Erythroblast (primary cell): ENCODE data around the gene ZBTB47.

Experiments used
- DNase-seq, 2 experiments: peaks; one replicate each; lab custom pipeline; 2025; lab: John Stamatoyannopoulos, UW
- GATA1 ChIP-seq: IDR thresholded peaks from 2 replicates; pipeline ENCODE4 v1.6.1; 2011; ENCODE audit warnings: low read depth, mild to moderate bottlenecking, control low read depth, low read length, moderate library complexity
- POLR2A ChIP-seq: IDR thresholded peaks from 2 replicates; pipeline ENCODE4 v1.6.1; 2011; ENCODE audit warnings: mild to moderate bottlenecking, low read length

The ZBTB47 gene

GRCh38 chr3:42688487-42689420 is 35.3 kb downstream of the ZBTB47 start:
- no peak for DNase-seq
- no peak for TF ChIP-seq POLR2A
- TF ChIP-seq GATA1 = no peak

DNA sequence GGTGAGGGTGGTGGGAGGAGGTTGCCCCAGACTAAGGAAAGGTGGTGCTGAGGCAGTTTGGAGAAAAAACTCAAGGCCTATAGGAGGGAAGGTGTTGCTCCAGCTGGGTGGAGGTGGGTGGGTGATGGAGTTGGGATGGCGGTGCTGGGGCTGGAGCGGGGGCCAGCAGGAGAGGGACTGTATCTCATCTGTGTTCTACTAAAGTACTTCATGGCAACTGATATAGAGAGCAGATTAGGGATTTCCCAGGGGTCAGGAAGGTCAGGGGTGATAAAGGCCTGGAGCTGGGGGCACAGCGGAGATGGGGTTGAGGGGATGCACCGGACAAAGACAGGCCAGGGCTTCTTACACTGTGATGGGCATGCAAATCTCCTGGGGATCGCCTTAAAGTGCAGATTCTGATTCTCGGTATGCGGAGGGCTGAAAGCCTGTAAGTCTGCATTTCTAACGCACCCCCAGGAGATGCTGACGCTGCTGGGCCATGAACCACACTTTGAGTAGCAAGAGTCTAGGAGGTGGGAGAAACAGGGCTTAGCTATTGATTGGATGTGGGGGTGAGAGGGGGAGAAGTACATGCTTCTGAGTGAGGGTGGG is 36.0 kb downstream of the ZBTB47 start:
- TF ChIP-seq POLR2A (no peak), GATA1 (no peak)
- no peak for DNase-seq

DNA sequence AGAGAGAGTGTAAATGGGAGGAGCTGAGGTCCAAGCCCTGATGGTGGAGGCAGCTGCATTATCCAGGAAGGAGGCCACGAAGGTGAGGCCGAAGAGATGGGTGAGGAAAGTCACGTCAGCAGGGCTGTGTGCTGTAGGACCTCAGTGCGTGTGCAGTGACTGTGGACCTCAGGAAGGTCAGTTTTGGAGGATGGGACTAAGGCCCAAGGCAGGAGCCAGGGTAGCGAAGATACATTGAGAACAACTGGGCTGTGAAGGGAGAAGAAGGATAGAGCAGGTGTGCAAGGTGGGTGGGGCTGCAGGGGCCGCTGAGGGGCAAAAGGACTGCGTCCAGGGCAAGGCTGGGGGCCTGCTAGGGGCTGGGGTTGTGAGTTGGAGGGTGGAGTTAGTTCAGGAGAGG is 36.7 kb downstream of the ZBTB47 start:
- DNase-seq = no peak
- TF ChIP-seq GATA1 (no peak), POLR2A (no peak)

GRCh38 chr3:42690766-42691680 is 37.5 kb downstream of the ZBTB47 start:
- TF ChIP-seq GATA1 (no peak), POLR2A (no peak)
- no peak for DNase-seq

DNA sequence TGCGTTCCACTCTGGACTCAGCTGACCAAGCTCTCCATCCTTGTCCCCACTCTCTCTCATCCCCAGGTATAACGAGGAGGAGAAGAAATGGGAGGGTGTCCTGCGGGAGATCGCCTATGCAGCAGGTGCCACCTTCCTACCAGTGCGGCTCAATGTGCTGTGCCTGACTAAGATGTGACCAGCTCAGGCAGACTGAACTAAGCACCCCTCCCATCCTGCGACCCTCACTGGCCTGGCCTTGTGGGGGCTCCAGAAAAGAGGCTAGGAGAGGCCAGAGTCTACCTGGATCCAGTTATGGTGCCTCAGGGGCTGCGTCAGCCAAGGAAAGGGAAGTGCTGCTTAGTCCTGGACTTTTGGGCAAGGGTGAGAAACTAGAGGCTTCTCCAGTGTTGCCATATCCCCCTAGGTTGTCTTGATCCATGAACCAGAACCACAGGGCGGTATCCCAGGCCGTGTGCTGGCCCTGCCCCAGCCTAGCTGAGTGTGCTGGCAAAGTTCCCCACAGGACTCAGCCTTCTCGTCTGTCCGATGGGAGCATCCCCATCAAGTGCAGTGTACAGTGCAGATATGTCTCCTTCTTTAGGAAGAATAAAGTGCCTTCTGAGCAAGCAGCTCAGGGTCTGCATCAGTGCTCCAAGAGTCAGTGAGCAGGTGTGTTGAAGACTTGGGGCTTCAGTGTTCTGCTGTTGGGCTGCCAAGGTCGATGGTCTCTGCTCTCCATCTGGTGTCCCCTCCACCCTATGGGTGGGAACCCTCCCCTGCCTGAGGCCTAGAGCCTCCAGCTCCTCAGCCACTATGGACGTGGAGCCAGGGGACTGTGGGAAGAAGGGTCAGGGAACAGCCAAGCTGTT is 38.5 kb downstream of the ZBTB47 start:
- DNase-seq = no peak
- TF ChIP-seq GATA1 = no peak
- no peak for TF ChIP-seq POLR2A

DNA sequence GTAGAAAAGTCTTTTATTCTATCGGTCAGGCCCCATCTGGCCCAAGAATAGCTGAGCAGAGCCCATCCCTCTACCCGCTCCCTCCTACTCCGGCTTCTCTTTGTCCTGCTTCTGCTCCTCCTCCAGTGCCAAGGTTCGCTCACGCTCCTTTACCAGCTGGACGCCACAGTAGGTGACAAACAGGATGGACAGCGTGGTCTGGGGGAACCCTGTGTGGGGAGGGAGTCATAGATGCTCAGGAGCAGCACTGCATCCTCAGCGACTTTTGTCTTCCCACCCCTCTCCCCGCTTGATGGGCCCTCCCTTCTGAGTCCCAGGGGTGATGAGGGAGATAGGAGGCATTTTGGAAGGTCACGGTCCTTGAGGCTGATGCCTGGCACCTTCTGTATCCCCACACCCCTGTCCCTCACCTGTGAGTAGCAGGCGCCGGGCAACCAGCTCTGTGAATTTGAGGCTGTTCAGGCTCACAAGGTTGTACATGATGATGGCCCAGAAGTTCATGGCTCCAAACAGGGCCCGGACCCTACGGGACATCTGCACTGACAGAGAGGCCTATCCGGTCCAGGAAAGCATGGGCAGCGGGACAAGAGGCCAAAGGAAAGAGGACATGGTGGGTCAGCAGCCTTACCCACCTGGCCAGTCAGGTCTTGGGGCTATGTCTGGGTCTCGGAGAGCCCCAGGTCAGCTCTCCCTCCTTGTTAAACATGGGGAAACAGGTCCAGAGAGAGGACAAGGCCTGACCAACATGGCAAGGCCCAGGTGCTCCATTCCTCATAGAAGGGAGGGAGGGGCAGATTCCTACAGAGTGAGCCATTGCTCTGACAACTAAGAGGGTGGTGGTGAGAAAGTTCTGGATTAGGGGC is 39.4 kb downstream of the ZBTB47 start:
- DNase-seq = no peak
- TF ChIP-seq GATA1 = no peak
- no peak for TF ChIP-seq POLR2A

DNA sequence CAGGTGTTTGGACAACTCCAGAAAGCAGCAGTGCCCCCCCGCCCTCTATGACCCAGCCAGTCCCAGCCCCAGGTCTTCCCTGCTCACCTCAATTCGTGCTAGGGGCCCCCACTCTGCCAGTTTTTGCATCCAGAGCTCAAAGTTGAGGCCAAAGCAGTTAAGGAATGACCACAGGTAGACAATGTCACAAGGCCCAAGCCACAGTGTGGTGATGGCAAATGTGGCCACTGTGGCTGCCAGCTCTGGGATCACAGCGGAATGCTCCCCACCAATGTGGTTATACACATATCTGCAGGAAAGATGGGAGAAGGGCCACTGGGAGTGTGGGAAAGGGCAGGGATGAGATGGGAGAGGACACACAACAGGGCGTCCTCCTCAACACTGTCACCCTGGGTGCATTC is 40.0 kb downstream of the ZBTB47 start:
- TF ChIP-seq GATA1 (no peak), POLR2A (no peak)
- no peak for DNase-seq

- no peak for DNase-seq
- no peak for TF ChIP-seq POLR2A
- TF ChIP-seq GATA1 = no peak
Measured at GRCh38 chr3:42694366-42694765, 40.9 kb downstream of the ZBTB47 start.

DNA sequence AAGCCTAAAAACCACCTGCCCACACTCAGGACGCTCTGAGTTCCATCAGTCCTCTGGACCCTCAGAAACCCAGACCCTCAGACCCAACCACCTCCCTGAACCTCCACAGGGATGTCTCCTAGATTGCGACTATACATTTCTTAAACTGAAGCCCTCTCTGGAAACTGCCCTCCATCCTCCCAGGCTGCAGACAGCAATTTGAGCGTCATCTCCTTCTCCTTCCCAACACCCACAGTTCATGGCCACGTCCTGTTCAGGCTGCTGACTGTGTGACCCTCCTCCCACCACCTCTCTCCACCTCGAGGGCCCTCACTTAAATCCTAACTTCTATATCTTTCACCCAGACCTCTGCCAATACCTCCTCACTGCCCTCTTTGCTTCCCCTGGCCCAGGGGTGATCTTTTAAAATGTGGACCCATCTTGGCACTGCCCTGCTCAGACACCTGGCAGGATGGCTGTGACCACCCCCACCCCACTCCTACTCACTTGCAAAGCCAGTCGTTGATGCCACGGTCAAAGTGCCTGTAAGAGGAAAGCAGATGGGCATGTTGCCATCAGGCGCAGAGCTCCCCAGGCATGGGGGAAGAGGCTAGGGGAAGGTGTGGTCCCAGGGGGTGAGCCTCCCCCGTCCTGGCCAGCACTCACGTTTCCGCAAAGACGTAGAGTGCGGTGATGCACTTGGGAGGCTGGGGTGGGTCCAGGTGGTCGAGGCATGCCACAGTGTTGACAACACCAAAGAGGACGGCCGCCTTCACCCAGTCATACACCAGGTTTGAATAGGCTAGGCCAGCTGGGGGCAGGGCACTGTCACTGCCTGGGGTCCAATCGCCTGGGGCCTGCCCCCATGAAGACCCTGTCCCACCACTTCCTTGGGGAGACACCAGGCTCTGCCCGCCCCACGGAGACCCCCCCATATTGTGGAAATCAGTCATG is 43.1 kb downstream of the ZBTB47 start:
- DNase-seq = no peak
- no peak for TF ChIP-seq GATA1
- no peak for TF ChIP-seq POLR2A

GRCh38 chr3:42697289-42698051 is 44.0 kb downstream of the ZBTB47 start:
- TF ChIP-seq POLR2A = no peak
- no peak for TF ChIP-seq GATA1
- no peak for DNase-seq
